ENCODE measurements around the gene GFAP.
A peak's percentile ranks its signal among the peaks of the same experiment; 100 is the strongest.

The GFAP gene

GRCh38 chr17:44913676-44914075 lies 1.6 kb downstream of the GFAP start:
- Histone ChIP-seq H3K4me2 (ENCODE audit: low read length) (no peak overlapping the region), H3K27ac (no peak overlapping the region), H3K9ac (no peak overlapping the region), H3K79me2 (no peaks in the 10 kb centered on the region), H3K36me3 (ENCODE audit: control insufficient read depth, insufficient read depth, low read length) (no peaks in the 10 kb centered on the region), H3K27me3 (ENCODE audit: control insufficient read depth, insufficient read depth, low read length) (no peaks in the 10 kb centered on the region), H2AFZ (no peak overlapping the region), H3K4me1 (no peaks in the 10 kb centered on the region), H3K4me3 (ENCODE audit: low read depth, low read length) (no peak overlapping the region), H3K9me3 (ENCODE audit: control insufficient read depth, low read length) (no peaks in the 10 kb centered on the region)
- TF ChIP-seq, protein P1, sequence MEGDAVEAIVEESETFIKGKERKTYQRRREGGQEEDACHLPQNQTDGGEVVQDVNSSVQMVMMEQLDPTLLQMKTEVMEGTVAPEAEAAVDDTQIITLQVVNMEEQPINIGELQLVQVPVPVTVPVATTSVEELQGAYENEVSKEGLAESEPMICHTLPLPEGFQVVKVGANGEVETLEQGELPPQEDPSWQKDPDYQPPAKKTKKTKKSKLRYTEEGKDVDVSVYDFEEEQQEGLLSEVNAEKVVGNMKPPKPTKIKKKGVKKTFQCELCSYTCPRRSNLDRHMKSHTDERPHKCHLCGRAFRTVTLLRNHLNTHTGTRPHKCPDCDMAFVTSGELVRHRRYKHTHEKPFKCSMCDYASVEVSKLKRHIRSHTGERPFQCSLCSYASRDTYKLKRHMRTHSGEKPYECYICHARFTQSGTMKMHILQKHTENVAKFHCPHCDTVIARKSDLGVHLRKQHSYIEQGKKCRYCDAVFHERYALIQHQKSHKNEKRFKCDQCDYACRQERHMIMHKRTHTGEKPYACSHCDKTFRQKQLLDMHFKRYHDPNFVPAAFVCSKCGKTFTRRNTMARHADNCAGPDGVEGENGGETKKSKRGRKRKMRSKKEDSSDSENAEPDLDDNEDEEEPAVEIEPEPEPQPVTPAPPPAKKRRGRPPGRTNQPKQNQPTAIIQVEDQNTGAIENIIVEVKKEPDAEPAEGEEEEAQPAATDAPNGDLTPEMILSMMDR (IDR thresholded peaks at IDR 0.05), result no peak

DNA sequence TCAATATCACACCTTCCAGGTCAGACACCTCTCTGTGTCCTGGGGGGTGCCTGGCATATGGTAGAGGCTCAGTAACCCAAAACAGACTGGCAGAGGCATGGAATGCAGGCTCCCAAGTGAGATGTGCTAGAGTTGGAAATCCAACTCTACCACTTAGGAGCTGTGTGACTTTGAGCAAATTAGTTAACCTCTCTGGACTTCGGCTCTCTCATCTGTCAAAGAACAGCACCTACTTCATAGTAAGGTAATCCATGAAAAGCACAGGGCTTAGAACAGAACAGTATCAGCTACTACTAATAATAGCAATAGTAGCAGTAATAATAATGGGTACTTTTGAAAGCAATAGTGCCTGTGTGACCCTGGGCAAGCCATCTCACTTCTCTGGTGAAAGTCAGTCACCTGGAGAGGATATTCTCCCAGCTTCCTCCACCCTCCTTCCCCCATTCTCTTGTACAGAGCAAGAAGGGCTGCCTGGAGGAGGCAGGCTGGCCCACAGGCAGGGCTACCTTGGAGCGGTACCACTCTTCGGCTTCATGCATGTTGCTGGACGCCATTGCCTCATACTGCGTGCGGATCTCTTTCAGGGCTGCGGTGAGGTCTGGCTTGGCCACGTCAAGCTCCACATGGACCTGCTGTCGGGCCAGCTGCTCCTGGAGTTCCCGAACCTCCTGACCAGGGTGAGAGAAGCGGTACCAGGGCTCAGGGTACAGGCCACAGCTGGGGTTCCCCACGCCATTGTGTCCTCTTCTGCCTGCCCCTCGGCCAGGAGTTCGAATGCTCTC lies 2.3 kb downstream of the GFAP start:
- no peak overlapping the region for H3K9ac ChIP-seq
- H3K27ac ChIP-seq, result no peak overlapping the region
- H3K4me3 ChIP-seq (ENCODE audit: low read depth, low read length), result no peak overlapping the region
- no peaks in the 10 kb centered on the region for H3K36me3 ChIP-seq (ENCODE audit: control insufficient read depth, insufficient read depth, low read length)
- no peaks in the 10 kb centered on the region for H3K9me3 ChIP-seq (ENCODE audit: control insufficient read depth, low read length)
- H3K4me2 ChIP-seq (ENCODE audit: low read length), result no peak overlapping the region
- TF ChIP-seq, protein P1 (IDR thresholded peaks at IDR 0.05), result no peak
- no peaks in the 10 kb centered on the region for H3K79me2 ChIP-seq
- H3K27me3 ChIP-seq (ENCODE audit: control insufficient read depth, insufficient read depth, low read length), result no peaks in the 10 kb centered on the region
- no peak overlapping the region for H2AFZ ChIP-seq
- no peaks in the 10 kb centered on the region for H3K4me1 ChIP-seq

DNA sequence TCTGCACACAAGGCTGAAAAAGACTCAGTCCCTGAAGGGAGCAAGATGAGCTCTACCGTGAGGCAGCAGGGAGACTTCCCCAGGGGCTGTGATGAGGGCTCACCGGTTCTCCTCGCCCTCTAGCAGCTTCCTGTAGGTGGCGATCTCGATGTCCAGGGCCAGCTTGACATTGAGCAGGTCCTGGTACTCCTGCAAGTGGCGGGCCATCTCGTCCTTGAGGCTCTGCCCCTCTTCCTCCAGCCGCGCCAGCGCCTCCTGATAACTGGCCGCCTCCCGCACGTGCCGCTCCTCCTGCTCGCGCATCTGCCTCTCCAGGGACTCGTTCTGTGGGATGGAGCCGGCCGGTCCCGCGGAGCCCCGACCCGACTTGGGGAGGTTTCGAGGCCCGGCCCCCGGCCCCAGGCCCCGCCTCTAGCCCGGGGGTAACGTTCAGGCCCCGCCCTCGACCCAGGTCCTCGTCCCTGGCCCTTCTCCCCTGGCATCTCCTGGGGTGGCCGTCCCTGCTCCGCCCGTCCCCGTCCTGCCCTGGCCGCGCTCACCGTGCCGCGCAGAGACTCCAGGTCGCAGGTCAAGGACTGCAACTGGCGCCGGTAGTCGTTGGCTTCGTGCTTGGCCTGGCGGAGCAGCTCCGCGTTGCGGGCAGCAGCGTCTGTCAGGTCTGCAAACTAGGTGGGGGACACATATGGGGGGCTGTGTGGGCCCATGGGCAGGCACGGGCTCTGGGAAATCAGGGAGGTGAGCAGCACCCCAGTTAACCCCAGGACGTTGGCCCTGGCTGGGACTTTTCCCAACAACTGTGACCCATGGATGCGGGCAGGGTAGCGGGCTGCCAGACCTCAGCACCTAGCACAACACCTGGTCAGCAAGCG lies 3.9 kb downstream of the GFAP start:
- Histone ChIP-seq H3K36me3 (ENCODE audit: control insufficient read depth, insufficient read depth, low read length) (no peaks in the 10 kb centered on the region), H3K27me3 (ENCODE audit: control insufficient read depth, insufficient read depth, low read length) (no peaks in the 10 kb centered on the region), H3K79me2 (no peaks in the 10 kb centered on the region), H3K27ac (no peak overlapping the region), H3K9ac (no peak overlapping the region), H3K9me3 (ENCODE audit: control insufficient read depth, low read length) (no peaks in the 10 kb centered on the region), H3K4me1 (no peaks in the 10 kb centered on the region), H3K4me3 (ENCODE audit: low read depth, low read length) (no peak overlapping the region), H2AFZ (peak overlapping the region; percentile 31), H3K4me2 (ENCODE audit: low read length) (peak overlapping the region; percentile 39)
- TF ChIP-seq, protein P1 (IDR thresholded peaks at IDR 0.05), result peak; percentile 29

DNA sequence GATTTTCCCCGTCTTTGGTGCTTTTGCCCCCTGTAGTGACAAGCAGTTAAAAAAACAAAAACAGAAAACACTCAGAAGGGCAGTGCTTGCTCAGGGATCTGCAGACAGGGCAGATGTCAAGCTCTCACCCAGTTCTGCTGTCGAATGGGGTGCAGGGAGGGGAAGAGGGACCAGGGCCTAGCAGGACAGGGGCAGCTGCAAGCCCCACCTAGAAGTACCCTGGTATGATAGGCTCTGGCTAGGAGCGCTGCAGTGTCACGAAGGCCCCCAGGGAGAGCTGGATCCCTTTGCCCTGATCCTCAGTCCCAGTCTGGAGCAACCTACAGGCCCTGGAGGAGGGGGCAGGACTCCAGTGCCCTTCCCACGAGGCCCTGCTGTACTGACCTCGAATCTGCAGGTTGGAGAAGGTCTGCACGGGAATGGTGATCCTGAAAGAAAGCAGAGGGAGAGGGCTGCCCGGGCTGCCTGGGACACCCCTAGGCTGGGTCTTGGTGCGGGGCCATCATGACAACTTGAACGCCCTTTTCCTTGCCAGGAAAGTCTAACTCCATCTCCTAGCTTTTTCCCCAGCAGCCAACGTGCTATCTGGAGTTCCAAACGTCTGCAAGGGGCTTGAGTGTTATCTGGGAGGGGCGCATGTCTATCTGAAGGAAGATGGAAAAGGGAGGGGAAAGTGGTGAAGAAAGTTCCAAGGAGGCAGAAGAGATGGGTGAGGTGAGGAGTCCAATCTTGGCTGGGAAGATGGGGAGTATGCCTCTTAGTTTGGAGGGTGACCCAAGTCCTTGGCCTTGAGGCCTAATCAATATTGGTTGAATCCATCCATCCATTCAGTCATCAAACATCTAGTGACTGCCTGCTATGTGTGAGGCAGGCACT lies 4.8 kb downstream of the GFAP start:
- H3K27ac ChIP-seq, result no peak overlapping the region
- no peaks in the 10 kb centered on the region for H3K9me3 ChIP-seq (ENCODE audit: control insufficient read depth, low read length)
- H3K4me1 ChIP-seq, result no peaks in the 10 kb centered on the region
- no peak overlapping the region for H3K4me3 ChIP-seq (ENCODE audit: low read depth, low read length)
- no peaks in the 10 kb centered on the region for H3K27me3 ChIP-seq (ENCODE audit: control insufficient read depth, insufficient read depth, low read length)
- no peak overlapping the region for H3K9ac ChIP-seq
- no peaks in the 10 kb centered on the region for H3K79me2 ChIP-seq
- no peak overlapping the region for H3K4me2 ChIP-seq (ENCODE audit: low read length)
- H2AFZ ChIP-seq, result peak overlapping the region; percentile 31
- TF ChIP-seq, protein P1 (IDR thresholded peaks at IDR 0.05), result no peak
- H3K36me3 ChIP-seq (ENCODE audit: control insufficient read depth, insufficient read depth, low read length), result no peaks in the 10 kb centered on the region
